ENCODE measurements around the gene CCND1.

DNA sequence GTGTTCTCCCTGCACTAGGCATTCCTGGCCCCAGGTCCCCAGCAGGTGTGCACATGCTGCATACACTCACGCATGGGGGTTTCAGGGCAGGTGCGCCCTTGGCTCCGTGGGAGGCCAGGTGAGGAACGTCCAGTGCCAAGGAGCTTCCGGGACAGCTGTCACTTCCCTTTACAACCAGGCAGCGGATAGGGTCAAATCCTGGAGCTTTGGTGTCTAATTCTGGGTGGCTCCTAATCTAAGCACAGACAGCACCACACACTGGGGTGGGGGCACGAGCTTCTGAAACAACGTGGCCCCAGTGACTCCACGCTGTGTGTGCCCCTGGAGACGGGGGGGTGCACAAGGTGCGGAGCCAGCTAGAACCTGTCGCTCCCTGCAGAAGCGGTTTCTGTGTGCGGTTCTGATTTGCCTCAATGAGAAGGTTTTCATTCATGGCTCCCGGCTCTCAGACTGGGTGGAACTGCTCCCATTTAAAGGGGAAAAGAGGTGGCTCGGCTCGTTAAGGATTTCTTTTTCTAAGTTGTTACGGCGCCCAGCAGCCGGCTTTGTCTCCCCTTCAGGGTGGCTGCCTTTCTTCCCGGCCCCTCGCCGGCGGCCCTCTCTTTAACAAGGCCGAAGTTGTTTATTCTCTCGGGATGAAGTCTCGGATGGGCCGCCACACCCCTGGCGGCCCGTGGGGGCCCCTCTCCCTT, 5.0 kb downstream of the CCND1 start:
- TF ChIP-seq, protein P1, sequence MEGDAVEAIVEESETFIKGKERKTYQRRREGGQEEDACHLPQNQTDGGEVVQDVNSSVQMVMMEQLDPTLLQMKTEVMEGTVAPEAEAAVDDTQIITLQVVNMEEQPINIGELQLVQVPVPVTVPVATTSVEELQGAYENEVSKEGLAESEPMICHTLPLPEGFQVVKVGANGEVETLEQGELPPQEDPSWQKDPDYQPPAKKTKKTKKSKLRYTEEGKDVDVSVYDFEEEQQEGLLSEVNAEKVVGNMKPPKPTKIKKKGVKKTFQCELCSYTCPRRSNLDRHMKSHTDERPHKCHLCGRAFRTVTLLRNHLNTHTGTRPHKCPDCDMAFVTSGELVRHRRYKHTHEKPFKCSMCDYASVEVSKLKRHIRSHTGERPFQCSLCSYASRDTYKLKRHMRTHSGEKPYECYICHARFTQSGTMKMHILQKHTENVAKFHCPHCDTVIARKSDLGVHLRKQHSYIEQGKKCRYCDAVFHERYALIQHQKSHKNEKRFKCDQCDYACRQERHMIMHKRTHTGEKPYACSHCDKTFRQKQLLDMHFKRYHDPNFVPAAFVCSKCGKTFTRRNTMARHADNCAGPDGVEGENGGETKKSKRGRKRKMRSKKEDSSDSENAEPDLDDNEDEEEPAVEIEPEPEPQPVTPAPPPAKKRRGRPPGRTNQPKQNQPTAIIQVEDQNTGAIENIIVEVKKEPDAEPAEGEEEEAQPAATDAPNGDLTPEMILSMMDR (IDR thresholded peaks at IDR 0.05): no peak
- TF ChIP-seq POLR2A (IDR thresholded peaks at IDR 0.05): no peak
